Neural cell (in vitro differentiated cells): ENCODE measurements around the gene SMG6. TPM values are rescaled to one million over a fixed set of nuclear protein-coding genes. Genes with fewer than 3 reads are reported as not detected.
A peak's percentile ranks its signal among the peaks of the same experiment; 100 is the strongest.

Experiments
- H2AFZ ChIP-seq: fragments of 200-600, 300-800 bp; sonication (generic), shearing (Covaris generic); 2 replicates; pipeline ENCODE4 v1.6.0; 2014; ENCODE audit warnings: low read depth, mild to moderate bottlenecking, antibody characterized with exemption, low read length, moderate library complexity
- H3F3A ChIP-seq: fragments of 200-600 bp; shearing (Covaris generic); 2 replicates; pipeline ENCODE4 v1.6.1; 2016; ENCODE audit warnings: mild to moderate bottlenecking, moderate library complexity, mixed read lengths, antibody characterized with exemption, low read length; ENCODE audit not compliant: insufficient read depth, poor library complexity, severe bottlenecking
- H3K27ac ChIP-seq: fragments of 200-600, 300-800 bp; sonication (generic), shearing (Covaris generic); 2 replicates; pipeline ENCODE4 v1.5.1; 2014; ENCODE audit warnings: mild to moderate bottlenecking, low read length, moderate library complexity
- H3K27me3 ChIP-seq: fragments of 300-800, 200-600 bp; sonication (generic), shearing (Covaris generic); 2 replicates; pipeline ENCODE4 v1.6.0; 2014; ENCODE audit warnings: mild to moderate bottlenecking, low read depth, low read length, moderate library complexity; ENCODE audit not compliant: insufficient read depth
- H3K36me3 ChIP-seq: fragments of 300-800, 200-600 bp; sonication (generic), shearing (Covaris generic); 2 replicates; pipeline ENCODE4 v1.5.1; 2014; ENCODE audit warnings: mild to moderate bottlenecking, antibody characterized with exemption, low read length, moderate library complexity; ENCODE audit not compliant: insufficient read depth
- H3K4me2 ChIP-seq: fragments of 300-800, 200-600 bp; sonication (generic), shearing (Covaris generic); 2 replicates; pipeline ENCODE4 v1.6.0; 2014; ENCODE audit warnings: mild to moderate bottlenecking, low read length
- H3K4me3 ChIP-seq: fragments of 300-800, 200-600 bp; sonication (generic), shearing (Covaris generic); 2 replicates; pipeline ENCODE4 v1.5.1; 2014; ENCODE audit warnings: mild to moderate bottlenecking, low read length, moderate library complexity
- H3K79me2 ChIP-seq: fragments of 200-600 bp; shearing (Covaris generic); replicated peaks from 2 replicates; pipeline ENCODE4 v1.6.0; 2014; ENCODE audit warnings: mild to moderate bottlenecking, low read length, moderate library complexity; ENCODE audit not compliant: insufficient read depth
- H3K9ac ChIP-seq: fragments of 300-800, 200-600 bp; sonication (generic), shearing (Covaris generic); 2 replicates; pipeline ENCODE4 v1.6.1; 2016; ENCODE audit warnings: mild to moderate bottlenecking, low read length, mixed read lengths
- H3K9me2 ChIP-seq: fragments of 200-600 bp; shearing (Covaris generic); 2 replicates; pipeline ENCODE4 v1.6.1; 2016; ENCODE audit warnings: mild to moderate bottlenecking, low read length, mixed read lengths; ENCODE audit not compliant: insufficient read depth
- H3K9me3 ChIP-seq: fragments of 200-600, 300-800 bp; sonication (generic), shearing (Covaris generic); 2 replicates; pipeline ENCODE4 v1.6.1; 2016; ENCODE audit warnings: mild to moderate bottlenecking, mixed run types, low read length, moderate library complexity, mixed read lengths
- H4K20me1 ChIP-seq: fragments of 200-600 bp; shearing (Covaris generic); 2 replicates; pipeline ENCODE4 v1.6.1; 2016; ENCODE audit warnings: mild to moderate bottlenecking, mixed run types; ENCODE audit not compliant: insufficient read depth
- CTCF ChIP-seq: fragments of 450-650 bp; IDR thresholded peaks from 2 replicates; pipeline ENCODE4 v1.5.1; 2014; ENCODE audit warnings: antibody characterized with exemption, mild to moderate bottlenecking, moderate library complexity; ENCODE audit not compliant: poor library complexity, severe bottlenecking
- EZH2 ChIP-seq: fragments of 200-600, 300-800 bp; shearing (Covaris generic), sonication (generic); IDR thresholded peaks from 2 replicates; pipeline ENCODE4 v1.6.1; 2014; ENCODE audit warnings: antibody characterized with exemption, low read length, borderline replicate concordance, mild to moderate bottlenecking; ENCODE audit not compliant: insufficient read depth, poor library complexity, severe bottlenecking
- MXI1 ChIP-seq: fragments of 450-650 bp; conservative IDR thresholded peaks from 2 replicates; pipeline ENCODE4 v1.6.1; 2014; ENCODE audit warnings: antibody characterized with exemption, mild to moderate bottlenecking; ENCODE audit not compliant: poor library complexity, severe bottlenecking
- POLR2AphosphoS5 ChIP-seq: IDR thresholded peaks from 2 replicates; pipeline ENCODE4 v1.6.1; 2012
- RAD21 ChIP-seq: fragments of 450-650 bp; conservative IDR thresholded peaks from 2 replicates; pipeline ENCODE4 v1.6.1; 2014; ENCODE audit warnings: antibody characterized with exemption, mild to moderate bottlenecking, moderate library complexity
- REST ChIP-seq: IDR thresholded peaks from 2 replicates; pipeline ENCODE4 v1.6.1; 2012; ENCODE audit warnings: borderline replicate concordance
- SMC3 ChIP-seq: fragments of 450-650 bp; conservative IDR thresholded peaks from 2 replicates; pipeline ENCODE4 v1.6.1; 2014; ENCODE audit warnings: antibody characterized with exemption, mild to moderate bottlenecking, moderate library complexity; ENCODE audit not compliant: poor library complexity
- TAF1 ChIP-seq: IDR thresholded peaks from 2 replicates; pipeline ENCODE4 v1.6.1; 2012; ENCODE audit warnings: low read depth
- polyA plus RNA-seq: library from polyadenylated mRNA; depleted of rRNA; stranded (reverse); fragments of >200 nt; gene quantifications from 2 replicates; pipeline ENCODE4 v1.2.3, GENCODE V29; 2014

SMG6 gene
- polyA plus RNA-seq, 1 donor from 2014 or later, result 13.9 TPM

GRCh38 chr17:2025622-2026309 is 277.8 kb downstream of the SMG6 start:
- Histone ChIP-seq H3K9me3 (no peaks in the 10 kb centered on the region), H3K27me3 (peaks cover 24% of the 10 kb centered on the region), H3K27ac (peak overlapping the region; percentile 20), H3K79me2 (no peaks in the 10 kb centered on the region), H3K4me3 (peak overlapping the region; percentile 90), H3F3A (no peaks in the 10 kb centered on the region), H2AFZ (peak overlapping the region; percentile 33), H4K20me1 (no peaks in the 10 kb centered on the region), H3K9me2 (no peaks in the 10 kb centered on the region), H3K9ac (peak overlapping the region; percentile 69), H3K4me2 (peak overlapping the region; percentile 44), H3K36me3 (no peaks in the 10 kb centered on the region)
- peak; percentile 68 for TF ChIP-seq CTCF
- peak; percentile 9 for TF ChIP-seq TAF1
- peak; percentile 81 for TF ChIP-seq SMC3
- TF ChIP-seq RAD21, result peak; percentile 72
- TF ChIP-seq EZH2, result no peak

- H3K4me2 ChIP-seq, result peak within 1 kb of the TSS; percentile 48
- no peaks in the 10 kb centered on the region for H3K79me2 ChIP-seq
- H3K9ac ChIP-seq, result peak within 1 kb of the TSS; percentile 69
- no peaks in the 10 kb centered on the region for H3F3A ChIP-seq
- no peaks in the 10 kb centered on the region for H4K20me1 ChIP-seq
- H2AFZ ChIP-seq, result peak within 1 kb of the TSS; percentile 33
- H3K4me3 ChIP-seq, result peak within 1 kb of the TSS; percentile 90
- H3K27me3 ChIP-seq, result peaks cover 24% of the 10 kb centered on the region
- peak within 1 kb of the TSS; percentile 20 for H3K27ac ChIP-seq
- TF ChIP-seq MXI1 (peak; percentile 54), POLR2AphosphoS5 (peak; percentile 10), SMC3 (peak; percentile 6), REST (no peak)
- H3K9me3 ChIP-seq, result no peaks in the 10 kb centered on the region
- H3K9me2 ChIP-seq, result no peaks in the 10 kb centered on the region
- H3K36me3 ChIP-seq, result no peaks in the 10 kb centered on the region
Observed at GRCh38 chr17:2025220-2025621, 278.4 kb downstream of the SMG6 start, which contains the start of gene RTN4RL1. Gene RTN4RL1 (minus strand): TSS chr17:2025334. CDS start chr17:2024865, 469 bp downstream.
